IPS DF 19.7 (cell line): ENCODE measurements around the gene MED12L.

Experiments
- DNase-seq: peaks from one replicate; pipeline ENCODE4 v3.0.0-alpha.2; 2013; ENCODE audit warnings: low read depth, low spot score

MED12L gene

DNA sequence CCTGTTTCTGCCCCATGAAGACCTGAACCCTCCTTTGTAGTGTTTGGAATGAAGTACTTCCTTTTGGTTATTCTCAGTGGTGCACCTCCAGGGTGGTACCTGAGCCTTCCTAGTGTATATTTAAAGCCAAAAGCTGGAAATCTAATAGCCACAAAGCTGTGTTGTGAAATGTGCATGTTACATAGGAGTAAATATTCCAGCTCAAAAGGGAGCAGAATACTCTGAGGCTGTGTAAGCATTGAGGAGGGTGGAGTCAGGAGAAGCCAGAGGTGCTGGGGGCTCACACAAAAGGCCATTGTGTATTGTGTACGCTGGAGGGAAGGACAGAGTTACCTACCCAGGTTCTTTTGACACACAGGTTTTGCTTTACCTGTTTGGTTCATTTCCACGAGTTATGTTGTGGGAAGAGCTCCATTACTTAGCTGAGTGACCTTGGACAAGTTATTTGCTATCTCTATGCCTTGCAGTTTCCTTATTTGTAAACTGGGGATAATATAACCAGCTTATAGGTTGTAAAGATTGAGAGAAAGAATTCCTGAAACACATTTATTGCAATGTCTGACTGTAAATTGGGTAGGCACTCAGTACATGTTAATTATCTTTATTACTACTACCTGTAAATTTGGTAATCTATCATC, 92.9 kb downstream of the MED12L start:
- no peak for DNase-seq

DNA sequence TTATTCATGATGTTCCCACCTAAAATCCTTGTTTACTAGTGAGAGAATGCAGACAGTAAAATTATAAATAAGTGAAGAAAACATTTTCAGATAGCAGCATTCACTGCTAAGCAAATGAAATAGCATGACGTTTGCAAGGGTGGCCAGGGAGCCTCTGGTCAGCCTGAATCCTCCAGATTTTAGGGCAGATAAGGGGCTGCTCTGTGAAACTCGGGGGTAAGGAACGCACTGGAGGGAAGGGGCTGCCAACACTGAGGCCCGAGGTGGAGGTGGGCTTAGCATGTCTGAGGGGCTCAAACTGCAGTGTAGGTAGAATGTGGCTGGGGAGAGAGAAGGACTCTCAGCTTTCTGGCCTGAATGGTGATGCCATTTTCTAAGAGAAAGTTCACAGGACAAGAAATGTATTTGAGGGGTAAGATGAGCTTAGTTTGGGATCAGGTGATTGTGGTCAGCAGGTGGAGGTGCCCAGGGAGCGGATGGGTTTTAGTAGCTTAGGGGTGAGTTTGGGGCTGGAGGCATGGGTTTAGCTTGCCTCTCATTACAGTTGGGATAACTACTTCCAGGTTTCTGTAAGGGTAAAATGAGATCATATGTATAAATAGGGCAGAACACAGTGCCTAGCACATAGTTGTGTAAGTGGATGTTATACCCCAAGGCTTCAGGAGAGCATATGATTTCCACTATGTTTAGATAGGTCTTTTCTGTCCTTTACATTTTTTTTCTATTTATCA, 97.0 kb downstream of the MED12L start:
- no peak for DNase-seq

DNA sequence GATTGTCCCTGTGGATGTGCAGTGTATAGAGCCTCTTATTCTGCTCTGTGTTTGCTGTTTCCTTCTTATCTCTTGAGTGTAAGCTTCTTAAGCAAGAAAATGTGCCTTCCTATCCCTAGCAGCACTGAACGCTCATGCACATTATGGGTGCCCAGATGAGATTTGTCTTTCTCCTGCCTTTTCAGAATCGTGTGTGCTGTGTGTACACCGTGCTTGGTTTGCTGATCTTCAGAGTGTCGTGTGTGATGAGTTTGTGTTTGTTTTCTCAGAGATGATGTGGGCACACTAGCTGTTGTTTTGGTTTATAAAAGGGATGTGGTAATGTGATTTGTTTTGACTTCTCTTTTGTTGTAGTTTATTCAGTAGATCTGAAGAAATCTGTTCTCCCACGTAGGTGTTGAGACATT, 97.8 kb downstream of the MED12L start:
- no peak for DNase-seq

DNA sequence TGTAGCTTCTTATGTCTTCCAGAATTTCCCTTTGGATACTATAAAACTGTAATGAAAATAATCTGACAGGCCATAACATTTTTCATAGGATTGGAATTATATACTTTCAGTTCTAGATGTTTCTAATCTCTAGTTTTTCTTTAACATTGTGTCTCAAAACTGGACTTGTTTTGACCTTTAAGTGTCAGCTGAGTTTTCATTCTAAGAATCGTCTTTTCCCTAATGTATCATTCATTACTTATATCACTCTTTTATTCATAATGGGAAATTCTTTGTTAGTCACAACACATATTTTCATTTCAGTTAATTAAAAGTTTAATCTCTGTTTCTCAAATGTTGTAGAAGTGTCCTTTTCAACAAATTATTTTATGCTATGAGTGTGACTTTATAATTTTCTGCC, 105.6 kb downstream of the MED12L start:
- DNase-seq = no peak

DNA sequence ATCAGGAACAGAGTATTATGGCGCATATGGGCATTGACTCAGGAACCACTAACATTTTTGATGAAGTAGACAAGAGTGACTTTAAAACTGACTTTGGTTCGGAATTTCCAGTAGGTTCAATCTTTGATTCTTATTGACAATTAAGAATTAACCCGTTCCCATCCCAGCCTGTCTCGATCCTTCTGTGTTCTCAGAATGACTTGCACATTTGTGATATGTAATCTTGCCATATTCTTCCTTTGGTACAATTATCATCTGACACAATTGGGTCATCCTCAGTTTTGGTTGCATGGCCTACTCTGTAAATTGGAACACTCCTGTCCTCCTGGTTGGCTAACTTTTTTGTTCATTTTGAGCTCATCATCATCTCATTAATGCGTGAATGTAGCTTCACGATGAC, 107.1 kb downstream of the MED12L start:
- DNase-seq = no peak

DNA sequence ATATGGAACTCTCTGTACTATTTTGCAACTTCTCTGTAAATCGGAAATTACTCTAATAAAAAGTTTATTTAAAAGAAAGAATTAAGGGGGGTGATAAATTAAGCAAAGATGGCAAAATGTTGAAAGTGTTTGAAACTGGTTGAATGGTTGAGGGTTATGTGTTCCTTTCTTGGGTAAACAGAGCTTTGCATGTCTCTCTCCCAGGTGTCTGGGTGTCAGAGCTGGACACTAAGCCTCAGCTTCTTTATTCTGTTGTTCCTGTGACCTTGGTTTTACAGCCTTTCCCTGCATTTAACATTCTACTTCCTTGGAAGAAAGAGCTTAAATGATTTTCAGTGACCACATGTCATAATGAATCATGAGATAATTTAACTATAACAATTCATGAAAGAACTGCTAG, 110.4 kb downstream of the MED12L start:
- DNase-seq = no peak

DNA sequence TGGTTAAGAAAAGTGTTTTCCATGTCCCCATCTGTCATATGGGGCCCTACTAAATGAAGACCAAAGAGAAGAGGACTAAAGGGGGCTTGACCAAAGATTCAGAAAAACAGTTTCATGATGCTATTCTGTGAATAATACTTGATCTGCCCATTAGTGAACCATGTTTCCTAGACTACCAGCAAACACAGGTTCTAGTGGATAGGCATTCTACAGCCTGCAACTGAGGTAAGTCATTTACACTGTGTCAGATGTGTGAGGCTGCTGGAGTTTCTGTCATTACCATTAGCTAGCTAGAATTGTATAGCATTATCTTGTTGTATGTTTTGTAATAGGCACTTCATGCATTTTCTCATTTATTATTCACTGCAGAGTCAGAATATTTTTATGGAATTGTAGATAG, 111.0 kb downstream of the MED12L start:
- no peak for DNase-seq

DNA sequence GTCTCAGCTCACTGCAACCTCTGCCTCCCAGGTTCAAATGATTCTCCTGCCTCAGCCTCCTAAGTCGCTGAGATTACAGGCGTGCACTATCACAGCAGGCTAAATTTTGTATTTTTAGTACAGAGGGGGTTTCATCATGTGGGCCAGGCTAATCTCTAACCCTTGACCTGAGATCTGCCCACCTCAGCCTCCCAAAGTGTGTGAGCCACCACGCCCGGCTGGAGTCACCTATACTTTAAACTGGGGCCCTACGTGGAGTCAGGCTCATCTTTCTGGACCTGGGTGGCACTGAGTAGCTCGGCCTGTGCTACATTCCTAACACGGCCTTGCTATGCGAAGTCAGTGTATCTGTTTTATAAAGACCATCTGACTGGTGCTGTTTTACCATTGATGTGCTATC, 111.8 kb downstream of the MED12L start:
- no peak for DNase-seq

DNA sequence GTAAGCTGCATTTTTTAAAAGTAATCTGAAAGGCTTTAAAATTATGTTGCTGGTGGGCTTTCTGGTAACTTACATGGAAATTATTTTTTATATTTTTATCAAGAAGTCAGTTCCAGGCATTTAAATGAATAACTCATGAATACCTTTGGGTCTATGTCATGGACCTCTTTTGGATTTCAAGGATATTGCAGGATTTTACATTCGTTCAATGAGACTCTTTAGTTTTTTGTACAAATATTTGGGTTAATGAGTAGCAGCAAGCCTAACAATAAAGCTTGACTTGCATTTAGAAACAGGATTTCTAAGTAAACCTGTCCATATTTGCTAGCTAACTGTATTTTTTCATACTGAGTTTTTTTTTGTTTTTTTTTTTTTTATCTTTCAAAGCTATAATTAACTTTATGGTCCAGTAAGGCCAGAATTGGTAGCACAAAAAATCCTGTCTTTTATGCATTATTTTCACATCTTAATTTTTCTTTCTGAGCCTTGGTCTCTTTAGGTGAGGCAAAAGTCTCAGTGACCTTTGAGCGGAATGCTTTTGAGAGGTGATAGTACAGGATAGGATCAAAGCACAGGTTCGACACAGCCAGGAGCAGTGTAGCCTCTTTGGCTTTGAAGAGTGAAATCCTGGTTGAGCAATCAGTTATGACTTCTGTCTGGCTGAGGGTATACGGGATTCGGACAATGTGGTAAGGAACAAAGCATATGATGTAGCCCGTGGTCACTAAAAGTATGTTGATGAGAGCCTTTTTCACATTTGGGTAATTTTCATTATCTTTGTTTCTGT, 112.7 kb downstream of the MED12L start:
- DNase-seq = no peak

DNA sequence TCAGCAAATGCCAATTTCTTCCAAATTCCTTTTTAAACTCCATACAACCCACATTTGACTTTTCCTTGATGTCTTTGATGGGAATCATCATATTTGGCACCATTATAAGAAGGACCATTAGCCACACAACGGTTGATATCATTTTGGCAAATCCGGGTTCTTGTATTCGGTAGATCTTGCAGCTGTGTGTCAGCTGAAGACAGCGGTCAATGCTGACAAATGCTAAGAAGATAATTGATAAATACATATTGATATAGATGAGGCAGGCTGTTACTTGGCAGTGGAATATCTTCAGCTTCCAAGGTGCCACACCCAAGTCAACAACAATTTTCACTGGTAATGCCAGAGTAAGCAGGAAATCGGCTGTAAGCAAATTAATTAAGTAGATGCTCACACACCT, 113.4 kb downstream of the MED12L start:
- no peak for DNase-seq

DNA sequence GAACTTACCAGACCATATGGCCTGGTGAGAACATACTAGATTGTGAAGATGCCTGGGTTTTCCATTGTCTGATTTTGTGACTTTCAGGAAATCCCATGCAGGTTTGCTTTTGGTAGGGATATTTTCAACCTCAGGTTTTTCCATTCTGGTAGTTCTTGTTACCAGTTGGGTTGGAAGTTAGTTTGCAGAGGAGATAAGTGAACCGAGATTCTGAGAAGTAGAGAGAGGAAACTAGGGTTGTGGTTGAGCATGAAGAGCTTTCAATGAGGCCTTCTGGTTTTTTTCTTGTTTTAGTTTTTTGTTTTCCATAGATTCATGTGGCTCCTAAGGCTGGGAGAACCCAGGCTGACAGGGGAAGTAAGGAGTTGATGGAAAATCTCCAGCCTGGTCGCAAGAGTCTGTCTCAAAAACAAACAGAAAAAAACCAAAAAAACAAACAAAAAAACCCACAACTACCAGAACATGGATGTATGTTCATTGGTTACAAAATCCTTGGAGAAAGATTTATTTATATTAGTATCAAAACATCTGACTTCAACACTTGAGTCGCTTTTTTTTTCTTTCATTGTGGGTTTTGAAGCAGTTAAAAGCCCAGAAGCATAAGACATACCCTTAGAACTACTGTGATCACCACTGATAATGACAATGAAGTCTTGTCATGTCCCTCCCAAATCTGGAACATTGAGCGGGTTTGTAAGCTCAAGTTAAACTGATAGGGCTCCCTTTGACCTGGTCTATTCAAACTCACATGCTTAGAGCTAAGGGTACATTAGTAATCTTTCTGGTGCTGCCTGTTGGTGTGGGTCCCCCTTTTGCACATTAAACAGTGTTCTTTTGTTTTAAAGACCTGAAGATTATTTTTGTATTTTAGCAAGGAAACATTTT, 114.3 kb downstream of the MED12L start:
- no peak for DNase-seq

DNA sequence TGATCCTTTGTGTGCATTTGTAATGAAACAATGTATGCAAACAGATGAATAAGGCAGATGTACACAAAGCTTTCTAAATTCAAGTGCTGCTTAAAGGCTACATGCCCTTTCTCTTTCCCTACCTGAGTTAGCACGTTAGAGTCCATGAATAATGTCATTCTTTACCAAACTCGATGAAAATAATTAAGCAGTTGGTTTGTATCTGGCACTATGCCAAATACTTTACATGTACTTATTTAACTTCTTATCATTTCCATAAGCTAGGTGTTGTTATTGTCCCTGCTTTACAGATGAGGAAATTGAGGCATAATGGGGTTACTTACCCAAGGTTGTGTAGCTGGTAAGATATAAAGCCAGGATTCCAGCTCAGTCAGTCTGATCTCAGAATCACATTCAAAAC, 115.1 kb downstream of the MED12L start:
- no peak for DNase-seq

DNA sequence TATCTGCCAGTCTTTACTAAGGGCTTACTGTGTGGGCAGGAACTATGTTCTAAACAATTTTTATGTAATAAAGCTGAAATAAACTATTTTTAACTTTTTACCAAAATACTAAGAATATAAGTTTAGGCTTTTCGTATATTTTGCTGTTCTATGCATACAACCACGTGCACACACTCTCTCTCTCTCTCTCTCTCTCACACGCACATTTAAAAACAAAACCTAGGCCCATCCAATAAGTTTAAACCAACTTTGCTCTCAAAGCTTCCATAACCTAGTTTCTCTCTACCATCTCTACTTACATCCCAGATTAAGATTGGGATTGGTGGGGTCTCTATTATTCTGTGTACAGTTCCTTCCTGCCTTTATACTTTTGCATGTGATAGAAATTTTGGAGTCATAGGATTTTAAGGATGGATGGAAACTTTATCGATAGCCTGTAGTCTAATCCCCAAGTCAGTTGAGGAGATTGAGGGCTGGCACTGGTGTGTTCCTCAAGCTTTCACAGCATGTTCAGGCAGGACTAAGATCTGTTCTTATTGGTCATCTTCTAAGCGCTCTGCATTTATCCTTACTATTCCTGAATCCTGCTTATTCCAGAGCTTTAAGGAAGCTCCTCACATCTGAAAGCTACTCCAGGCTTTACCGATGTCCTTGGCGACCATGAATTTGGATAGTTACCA, 115.7 kb downstream of the MED12L start:
- DNase-seq = no peak

DNA sequence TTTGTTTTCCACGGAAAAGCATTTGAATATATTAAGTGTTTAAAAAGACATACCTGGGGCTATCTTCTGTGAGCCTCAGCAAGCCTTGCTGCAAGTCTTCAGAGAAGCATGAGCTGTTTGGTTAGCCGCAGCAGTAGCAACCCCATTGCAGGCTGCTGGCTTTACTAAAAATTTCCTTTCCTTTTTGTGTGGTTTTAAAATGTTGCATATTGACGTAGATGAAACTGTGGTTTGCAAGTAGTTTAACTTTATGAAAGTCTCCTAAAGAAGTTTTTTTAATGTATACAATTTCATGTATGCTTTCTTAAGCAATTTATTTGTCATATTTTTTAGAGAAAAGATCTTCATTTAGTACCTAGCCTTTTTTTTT, 117.6 kb downstream of the MED12L start, which contains the start of gene GPR171:
GPR171 (minus strand) TSS at position 166 of the 370 bp plus-strand sequence. CDS start 3,830 bp downstream, outside the sequence.
- DNase-seq = no peak

DNA sequence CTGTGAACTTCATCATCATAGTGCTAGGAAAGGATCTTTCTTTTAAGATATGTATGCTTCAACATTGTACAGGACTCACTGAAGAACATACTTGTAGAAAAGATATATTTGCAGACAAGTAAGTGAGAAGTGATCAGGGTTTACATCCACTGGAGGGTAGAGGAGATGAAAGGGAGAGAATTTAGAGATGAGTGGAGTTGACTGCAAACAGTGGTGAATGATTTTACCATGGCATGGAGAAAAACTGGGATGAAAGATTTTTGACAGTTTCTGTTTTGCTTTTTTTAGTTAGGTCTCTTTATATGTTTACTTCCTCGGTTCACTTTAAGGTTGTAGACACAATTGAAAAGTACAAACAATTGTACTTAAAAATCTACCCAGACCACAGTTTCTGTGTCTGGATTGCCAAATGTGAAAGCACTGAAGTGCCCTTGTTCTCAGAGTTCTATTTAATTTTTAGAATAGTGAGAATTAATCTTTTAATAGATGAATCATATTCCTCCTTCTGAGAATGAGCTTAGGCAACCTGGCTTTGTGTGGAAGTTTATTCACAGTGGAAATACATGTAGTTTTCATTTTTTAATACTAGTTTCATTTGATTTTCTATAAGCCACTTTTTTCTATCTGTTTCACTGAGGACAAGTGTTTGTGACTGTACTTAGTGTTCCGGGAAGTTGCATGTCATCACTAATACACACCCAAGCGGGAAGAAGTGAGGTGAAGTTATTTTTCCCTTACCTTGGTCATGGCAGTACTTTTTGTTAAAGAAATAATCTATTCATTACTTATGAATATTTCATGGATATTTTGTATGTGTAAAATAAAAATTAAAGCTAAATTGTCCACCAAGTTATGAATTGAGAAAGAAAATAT, 119.3 kb downstream of the MED12L start:
- no peak for DNase-seq

DNA sequence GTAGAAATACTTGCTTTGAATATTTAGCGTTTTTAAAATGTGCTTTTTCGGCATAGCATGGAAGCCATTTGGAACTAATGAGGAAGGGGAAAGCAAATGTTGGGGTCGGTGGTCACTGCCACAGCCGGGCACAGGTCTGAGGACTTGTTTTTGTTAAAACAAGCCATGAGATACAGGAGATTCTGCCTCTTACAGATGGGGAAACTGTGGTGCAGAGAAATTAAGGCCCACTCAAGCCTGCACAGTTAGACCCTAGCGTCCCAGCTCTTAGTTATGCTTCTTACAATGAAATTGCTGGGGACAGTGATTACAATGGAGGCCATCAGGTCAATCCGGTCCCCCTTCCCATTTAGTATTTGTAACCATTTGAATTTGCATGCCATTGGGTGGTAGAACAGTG, 120.0 kb downstream of the MED12L start:
- no peak for DNase-seq

DNA sequence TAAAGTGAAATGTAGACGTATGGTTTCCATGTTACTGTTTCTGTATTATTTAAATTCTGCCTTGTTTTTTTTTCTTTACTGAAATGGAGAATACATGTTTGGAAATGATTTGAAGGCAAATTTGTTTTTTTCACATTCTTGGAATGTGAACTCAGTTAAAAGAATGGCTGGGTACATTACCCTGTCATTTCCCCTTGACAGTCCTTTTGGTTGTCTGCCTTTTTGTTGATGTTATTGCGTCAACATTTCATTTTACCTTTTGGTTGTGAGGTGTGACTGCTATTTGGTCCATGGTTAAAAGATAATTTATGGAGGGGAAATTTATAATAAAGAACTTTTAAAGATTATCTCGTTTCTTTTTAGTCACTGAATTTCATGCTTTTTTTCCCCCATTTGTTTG, 120.7 kb downstream of the MED12L start:
- DNase-seq = no peak

DNA sequence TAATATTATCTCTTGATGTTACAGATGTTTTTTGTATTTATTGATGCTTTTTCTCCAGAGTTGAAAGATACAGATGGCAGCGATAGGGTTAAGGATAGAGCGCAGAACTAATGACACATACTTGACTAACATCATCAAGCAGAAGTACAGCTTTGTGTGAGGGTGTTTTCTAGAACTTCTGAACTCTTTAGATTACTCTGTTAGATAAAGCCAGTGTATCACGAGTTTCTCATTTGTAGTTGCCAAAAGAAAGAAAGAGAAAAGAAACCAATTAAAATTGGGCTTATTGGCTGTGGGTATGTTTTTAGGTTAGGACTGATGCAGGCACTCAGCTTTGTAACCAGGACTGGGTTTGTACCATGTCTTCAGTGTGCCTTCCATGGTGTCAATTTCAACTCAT, 124.2 kb downstream of the MED12L start:
- no peak for DNase-seq

DNA sequence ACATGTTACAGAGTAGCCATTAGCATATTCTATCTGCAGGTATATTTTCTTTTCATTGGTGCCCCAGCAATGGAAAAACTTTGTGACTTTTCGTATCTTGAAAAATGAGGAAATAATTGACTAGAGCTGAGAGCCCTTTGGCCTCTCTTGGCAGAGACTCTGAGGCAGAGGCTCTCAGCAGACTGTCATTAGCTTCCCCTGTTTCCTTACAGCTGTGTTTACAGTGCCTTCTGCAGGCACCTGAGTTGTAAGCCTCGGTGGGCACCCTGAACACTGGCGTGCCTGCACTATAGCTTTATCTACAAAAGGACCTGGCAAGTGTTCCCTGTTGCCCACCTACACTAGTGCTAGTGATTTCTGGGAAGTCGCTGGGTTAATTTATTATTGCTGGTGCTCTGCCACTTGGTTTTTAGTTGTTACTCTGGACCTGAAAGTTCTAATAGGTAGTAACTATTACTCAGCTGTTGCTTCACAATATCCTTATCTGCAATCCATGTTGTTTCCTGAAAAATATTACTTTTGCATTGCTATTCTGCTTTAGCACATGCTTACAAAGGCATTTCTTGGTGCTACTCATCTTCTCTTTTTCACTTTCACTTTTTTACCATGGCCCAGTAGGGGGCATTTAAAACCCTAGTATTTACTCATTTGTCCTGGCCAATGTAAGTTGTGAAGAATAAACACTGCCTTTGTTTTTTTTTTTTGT, 125.4 kb downstream of the MED12L start:
- no peak for DNase-seq

DNA sequence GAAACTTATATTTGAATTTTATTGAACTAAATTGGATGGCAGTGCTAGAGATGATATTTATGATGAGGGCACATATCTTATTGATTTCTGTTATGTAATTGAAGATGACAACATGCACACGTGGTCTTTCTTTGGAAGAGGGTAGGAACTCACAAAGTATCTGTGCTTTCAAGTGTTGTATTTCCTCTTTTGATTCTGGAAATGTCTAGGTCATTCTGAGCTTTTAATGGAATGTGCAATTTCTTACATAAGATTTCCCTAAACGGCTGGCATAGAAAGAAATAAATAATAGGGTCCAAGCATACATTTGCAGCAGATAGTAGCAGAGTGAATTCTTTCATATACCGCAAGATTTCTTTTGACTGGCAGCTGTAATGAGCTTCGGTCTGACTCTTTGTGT, 127.7 kb downstream of the MED12L start:
- no peak for DNase-seq
